Neural progenitor cell (in vitro differentiated cells): ENCODE measurements around the gene NOTCH4. TPM values are rescaled to one million over a fixed set of nuclear protein-coding genes. Genes with fewer than 3 reads are reported as not detected.
"Not testable (repeated sequence)": the region's sequence is repeated elsewhere in the genome, so short reads cannot be mapped to it uniquely, and the experiment has no call there.

Experiments used
- DNase-seq: peaks from one replicate; pipeline ENCODE4 v3.0.0-alpha.2; 2016; ENCODE audit warnings: low spot score
- H2AFZ ChIP-seq: fragments of 200-600 bp; sonication (generic); replicated peaks from 2 replicates; pipeline ENCODE4 v1.6.1; 2016; ENCODE audit warnings: antibody characterized with exemption
- H3F3A ChIP-seq: fragments of 200-600 bp; sonication (generic); 2 replicates; pipeline ENCODE4 v1.6.1; 2016; ENCODE audit warnings: antibody characterized with exemption, low read depth
- H3K27ac ChIP-seq: fragments of 200-600 bp; sonication (generic); 2 replicates; pipeline ENCODE4 v1.5.1; 2016; ENCODE audit warnings: mild to moderate bottlenecking
- H3K27me3 ChIP-seq: fragments of 200-600 bp; sonication (generic); 2 replicates; pipeline ENCODE4 v1.6.1; 2016; ENCODE audit warnings: mild to moderate bottlenecking, moderate library complexity
- H3K36me3 ChIP-seq: fragments of 200-600 bp; sonication (generic); 2 replicates; pipeline ENCODE4 v1.5.1; 2016
- H3K4me1 ChIP-seq: fragments of 200-600 bp; sonication (generic); 2 replicates; pipeline ENCODE4 v1.6.1; 2016; ENCODE audit warnings: mixed run types
- H3K4me2 ChIP-seq: fragments of 200-600 bp; sonication (generic); 2 replicates; pipeline ENCODE4 v1.6.1; 2016
- H3K4me3 ChIP-seq: fragments of 200-600 bp; sonication (generic); 2 replicates; pipeline ENCODE4 v1.5.1; 2016
- H3K79me2 ChIP-seq: fragments of 200-600 bp; sonication (generic); 2 replicates; pipeline ENCODE4 v1.6.1; 2016; ENCODE audit warnings: low read depth
- H3K9ac ChIP-seq: fragments of 200-600 bp; sonication (generic); 2 replicates; pipeline ENCODE4 v1.6.1; 2016
- H3K9me3 ChIP-seq: fragments of 200-600 bp; sonication (generic); 2 replicates; pipeline ENCODE4 v1.5.1; 2016; ENCODE audit warnings: low read depth
- H4K20me1 ChIP-seq: fragments of 200-600 bp; sonication (generic); 2 replicates; pipeline ENCODE4 v1.6.1; 2016; ENCODE audit warnings: low read depth
- H3K27ac Mint-ChIP-seq: 3 replicates; pipeline ENCODE4 v1.8.0; 2021; ENCODE audit warnings: mixed read lengths
- H3K27me3 Mint-ChIP-seq: 2 replicates; pipeline ENCODE4 v1.8.0; 2022; ENCODE audit warnings: low read depth, mild to moderate bottlenecking, inconsistent platforms, moderate library complexity, mixed read lengths; ENCODE audit not compliant: insufficient read depth
- H3K36me3 Mint-ChIP-seq: 3 replicates; pipeline ENCODE4 v1.8.0; 2021; ENCODE audit warnings: mixed read lengths
- H3K4me1 Mint-ChIP-seq: 3 replicates; pipeline ENCODE4 v1.8.0; 2021; ENCODE audit warnings: mixed read lengths
- H3K4me3 Mint-ChIP-seq: 3 replicates; pipeline ENCODE4 v1.8.0; 2021; ENCODE audit warnings: mild to moderate bottlenecking, moderate library complexity, mixed read lengths
- H3K9me3 Mint-ChIP-seq: 3 replicates; pipeline ENCODE4 v1.8.0; 2020; ENCODE audit warnings: mixed read lengths
- CTCF ChIP-seq: fragments of 200-600 bp; sonication (generic); IDR thresholded peaks from 2 replicates; pipeline ENCODE4 v1.5.1; 2017; ENCODE audit warnings: antibody characterized with exemption, mild to moderate bottlenecking
- EZH2 ChIP-seq: fragments of 200-600 bp; sonication (generic); IDR thresholded peaks from 2 replicates; pipeline ENCODE4 v1.6.1; 2017; ENCODE audit warnings: antibody characterized with exemption, mild to moderate bottlenecking, moderate library complexity
- EZH2phosphoT487 ChIP-seq: fragments of 200-600 bp; sonication (generic); IDR thresholded peaks from 2 replicates; pipeline ENCODE4 v1.6.1; 2017; ENCODE audit warnings: antibody characterized with exemption
- total RNA-seq: library from RNA; depleted of rRNA; stranded (reverse); fragments of >200 nt; gene quantifications from 2 replicates; pipeline ENCODE4 v1.2.3, GENCODE V29; 2015; ENCODE audit warnings: low replicate concordance

The NOTCH4 gene
- total RNA-seq, result 3.2 and 4.5 TPM in 2 replicates

GRCh38 chr6:32223258-32224235 lies at the start of gene NOTCH4:
TSS of gene NOTCH4 (minus strand) at chr6:32224067. CDS start at chr6:32223928, 139 bp downstream.
- DNase-seq, result no peak
- Histone ChIP-seq H3K4me1 (no peaks in the 10 kb centered on the region), H3K27ac (no peak within 1 kb of the TSS), H3K4me2 (no peak within 1 kb of the TSS), H3K4me3 (no peak within 1 kb of the TSS), H3K27me3 (no peaks in the 10 kb centered on the region), H3K9me3 (no peaks in the 10 kb centered on the region), H2AFZ (peak within 1 kb of the TSS; percentile 72), H4K20me1 (no peaks in the 10 kb centered on the region), H3K79me2 (no peaks in the 10 kb centered on the region), H3F3A (no peaks in the 10 kb centered on the region), H3K9ac (no peak within 1 kb of the TSS), H3K36me3 (no peaks in the 10 kb centered on the region)
- H3K27ac Mint-ChIP-seq, result peak within 1 kb of the TSS; percentile 86
- peaks cover 7% of the 10 kb centered on the region for H3K27me3 Mint-ChIP-seq
- peaks cover 7% of the 10 kb centered on the region for H3K4me1 Mint-ChIP-seq
- TF ChIP-seq CTCF (no peak), EZH2phosphoT487 (no peak), EZH2 (no peak)
- H3K9me3 Mint-ChIP-seq, result no peaks in the 10 kb centered on the region
- H3K4me3 Mint-ChIP-seq, result no peak within 1 kb of the TSS
- no peaks in the 10 kb centered on the region for H3K36me3 Mint-ChIP-seq

GRCh38 chr6:32271429-32271828 lies 47.6 kb upstream of the NOTCH4 start:
- H3K79me2 ChIP-seq, result no peaks in the 10 kb centered on the region
- H3K27ac ChIP-seq, result no peak overlapping the region
- no peaks in the 10 kb centered on the region for H3K36me3 ChIP-seq
- Mint-ChIP-seq H3K27me3 (no peaks in the 10 kb centered on the region), H3K9me3 (peaks cover 2% of the 10 kb centered on the region), H3K27ac (no peak overlapping the region), H3K4me3 (no peak overlapping the region), H3K36me3 (no peaks in the 10 kb centered on the region), H3K4me1 (no peaks in the 10 kb centered on the region)
- H2AFZ ChIP-seq, result no peak overlapping the region
- H3K9ac ChIP-seq, result no peak overlapping the region
- no peaks in the 10 kb centered on the region for H3K27me3 ChIP-seq
- no peaks in the 10 kb centered on the region for H3F3A ChIP-seq
- no peak for DNase-seq
- no peaks in the 10 kb centered on the region for H3K9me3 ChIP-seq
- TF ChIP-seq EZH2phosphoT487 (no peak), EZH2 (no peak), CTCF (no peak)
- no peaks in the 10 kb centered on the region for H4K20me1 ChIP-seq
- no peaks in the 10 kb centered on the region for H3K4me1 ChIP-seq
- no peak overlapping the region for H3K4me3 ChIP-seq
- no peak overlapping the region for H3K4me2 ChIP-seq

- H3K27ac Mint-ChIP-seq, H3K4me1 Mint-ChIP-seq, H3K9me3 Mint-ChIP-seq, H3K27ac ChIP-seq, H3K4me1 ChIP-seq, H3K9ac ChIP-seq, DNase-seq, H3K4me3 ChIP-seq, H3K36me3 ChIP-seq, H3K4me3 Mint-ChIP-seq, H4K20me1 ChIP-seq, H3K27me3 Mint-ChIP-seq, H3K36me3 Mint-ChIP-seq, H2AFZ ChIP-seq, H3K79me2 ChIP-seq, H3K4me2 ChIP-seq, H3K27me3 ChIP-seq, H3F3A ChIP-seq, H3K9me3 ChIP-seq: not testable (repeated sequence)
Measured at GRCh38 chr6:32268459-32268858, 44.6 kb upstream of the NOTCH4 start.

- no peaks in the 10 kb centered on the region for H3K4me1 Mint-ChIP-seq
- Histone ChIP-seq H3K27ac (no peak overlapping the region), H2AFZ (no peak overlapping the region), H3K4me2 (no peak overlapping the region), H4K20me1 (no peaks in the 10 kb centered on the region), H3K9me3 (no peaks in the 10 kb centered on the region), H3K9ac (no peak overlapping the region), H3K4me3 (no peak overlapping the region), H3K4me1 (no peaks in the 10 kb centered on the region), H3K27me3 (no peaks in the 10 kb centered on the region), H3K79me2 (no peaks in the 10 kb centered on the region), H3K36me3 (peaks cover 3% of the 10 kb centered on the region), H3F3A (no peaks in the 10 kb centered on the region)
- TF ChIP-seq EZH2phosphoT487 (no peak), EZH2 (no peak), CTCF (no peak)
- peaks cover 1% of the 10 kb centered on the region for H3K36me3 Mint-ChIP-seq
- DNase-seq, result no peak
- peaks cover 3% of the 10 kb centered on the region for H3K9me3 Mint-ChIP-seq
- no peaks in the 10 kb centered on the region for H3K27me3 Mint-ChIP-seq
- no peak overlapping the region for H3K27ac Mint-ChIP-seq
- no peak overlapping the region for H3K4me3 Mint-ChIP-seq
Measured at GRCh38 chr6:32267035-32267434, 43.2 kb upstream of the NOTCH4 start.

GRCh38 chr6:32257262-32257661 lies 33.4 kb upstream of the NOTCH4 start:
- H3K36me3 Mint-ChIP-seq, DNase-seq, H3K9ac ChIP-seq, H2AFZ ChIP-seq, H3K27me3 Mint-ChIP-seq, H3K27ac Mint-ChIP-seq, H3K4me3 Mint-ChIP-seq, H3K4me2 ChIP-seq, H4K20me1 ChIP-seq, H3K4me3 ChIP-seq, H3K9me3 ChIP-seq, H3K27ac ChIP-seq, H3K36me3 ChIP-seq, H3K27me3 ChIP-seq: not testable (repeated sequence)
- Mint-ChIP-seq H3K4me1 (peaks cover 10% of the 10 kb centered on the region), H3K9me3 (peaks cover 22% of the 10 kb centered on the region)
- H3F3A ChIP-seq, result peaks cover 21% of the 10 kb centered on the region
- peaks cover 16% of the 10 kb centered on the region for H3K4me1 ChIP-seq
- peaks cover 19% of the 10 kb centered on the region for H3K79me2 ChIP-seq
